HepG2 (cell line): ENCODE data around the gene ATPAF1.

ENCODE experiments used
- ATM ChIP-seq: fragments of 450-650 bp; IDR thresholded peaks from 2 replicates; pipeline ENCODE4 v1.7.1; 2017; ENCODE audit warnings: mild to moderate bottlenecking, borderline replicate concordance
- POLR2AphosphoS5 ChIP-seq: IDR thresholded peaks from 2 replicates; pipeline ENCODE4 v1.6.1; 2012; ENCODE audit warnings: low read depth, low read length
- ZBTB2 ChIP-seq: sonication (generic); formaldehyde crosslinking; IDR thresholded peaks from 2 replicates; pipeline ENCODE4 v1.8.0; 2022; ENCODE audit warnings: low read depth, missing genetic modification reagents

GRCh38 chr1:46617833-46618232 is 50.3 kb downstream of the ATPAF1 start:
- TF ChIP-seq ZBTB2 (CRISPR knock-in tag) = no peak
- TF ChIP-seq POLR2AphosphoS5 = no peak
- TF ChIP-seq ATM = no peak
